OCI-LY3 (cell line): ENCODE data around the gene ARID1B.

Source experiments
- CTCF ChIP-seq: fragments of 200-600, 300-600 bp; sonication (generic); IDR thresholded peaks from 2 replicates; pipeline ENCODE4 v1.5.1; 2014; ENCODE audit warnings: antibody characterized with exemption, low read length, low read depth
- EZH2phosphoT487 ChIP-seq: fragments of 200-600 bp; shearing (Covaris generic); IDR thresholded peaks from 2 replicates; pipeline ENCODE4 v1.6.1; 2018; ENCODE audit warnings: antibody characterized with exemption, mixed run types, low read depth

GRCh38 chr6:156974830-156975261 is 197.7 kb downstream of the ARID1B start:
- TF ChIP-seq CTCF (no peak), EZH2phosphoT487 (no peak)
